ENCODE data around the gene MRM2.
A peak's percentile ranks its signal among the peaks of the same experiment; 100 is the strongest.

MRM2 gene

GRCh38 chr7:2201686-2202360, 40.2 kb downstream of the MRM2 start:
- no peak for DNase-seq

- DNase-seq: no peak
Measured at GRCh38 chr7:2201128-2201527, 40.9 kb downstream of the MRM2 start.

GRCh38 chr7:2200584-2200980, 41.4 kb downstream of the MRM2 start:
- no peak for DNase-seq

- DNase-seq: no peak
Measured at GRCh38 chr7:2199956-2200583, 41.9 kb downstream of the MRM2 start.

- no peak for DNase-seq
Measured at GRCh38 chr7:2199528-2199927, 42.5 kb downstream of the MRM2 start.

- no peak for DNase-seq
Measured at GRCh38 chr7:2198760-2199159, 43.2 kb downstream of the MRM2 start.

GRCh38 chr7:2198206-2198605, 43.8 kb downstream of the MRM2 start:
- DNase-seq: no peak

- no peak for DNase-seq
Measured at GRCh38 chr7:2197436-2198155, 44.4 kb downstream of the MRM2 start.

GRCh38 chr7:2196381-2197378, 45.3 kb downstream of the MRM2 start:
- no peak for DNase-seq

GRCh38 chr7:2195400-2196246, 46.4 kb downstream of the MRM2 start:
- no peak for DNase-seq

GRCh38 chr7:2193575-2194305, 48.3 kb downstream of the MRM2 start:
- no peak for DNase-seq

GRCh38 chr7:2192831-2193534, 49.0 kb downstream of the MRM2 start:
- DNase-seq: no peak

- DNase-seq: peak; percentile 35
Measured at GRCh38 chr7:2191016-2191415, 51.0 kb downstream of the MRM2 start.

GRCh38 chr7:2190531-2190930, 51.5 kb downstream of the MRM2 start:
- peak; percentile 88 for DNase-seq

- DNase-seq: no peak
Measured at GRCh38 chr7:2186166-2186565, 55.8 kb downstream of the MRM2 start.

GRCh38 chr7:2185715-2186114, 56.3 kb downstream of the MRM2 start:
- no peak for DNase-seq

All from fibroblast of skin of right quadriceps (primary cell).